Peyer's patch (tissue), 4 donors: ENCODE data around the gene PRPF40A. TPM values are rescaled to one million over a fixed set of nuclear protein-coding genes. Genes with fewer than 3 reads are reported as not detected.

Experiments used
- DNase-seq, 3 donors: peaks; one replicate each; pipeline ENCODE4 v3.0.0-alpha.2; 2017 to 2019
- H3K27ac ChIP-seq, 4 donors: fragments of 200-600 bp; sonication (generic); one replicate each; pipeline ENCODE4 v1.5.1; 2016 to 2019
- H3K27me3 ChIP-seq, 2 donors: fragments of 200-600 bp; sonication (generic); one replicate each; pipeline ENCODE4 v1.5.1; 2019
- H3K36me3 ChIP-seq, 3 donors: fragments of 200-600 bp; sonication (generic); one replicate each; pipeline ENCODE4 v1.5.1; 2016 to 2019
- H3K4me1 ChIP-seq, 4 donors: fragments of 200-600 bp; sonication (generic); one replicate each; pipeline ENCODE4 v1.5.1; 2016 to 2019
- H3K4me3 ChIP-seq, 4 donors: fragments of 200-600 bp; sonication (generic); 1 replicate in 3 of 4; 2 replicates in 1 of 4; pipeline ENCODE4 v1.5.1; 2016 to 2019; ENCODE audit warnings: mild to moderate bottlenecking in 1 of 4
- H3K9me3 ChIP-seq, 4 donors: fragments of 200-600 bp; sonication (generic); one replicate each; pipeline ENCODE4 v1.5.1; 2016 to 2019; ENCODE audit warnings: mild to moderate bottlenecking in 1 of 4
- CTCF ChIP-seq, 6 experiments: fragments of 450-650 bp in 4 of 6; fragments of 200-600 bp in 2 of 6; sonication (generic) in 1 of 6; IDR thresholded peaks; one replicate each; pipeline ENCODE4 v1.5.1; 2017 to 2019; ENCODE audit warnings: antibody characterized with exemption in 6 of 6, mild to moderate bottlenecking in 3 of 6, moderate library complexity in 1 of 6
- POLR2A ChIP-seq, 2 donors: fragments of 450-650 bp; IDR thresholded peaks; one replicate each; pipeline ENCODE4 v1.5.1; 2017; ENCODE audit warnings: antibody characterized with exemption in 2 of 2, mild to moderate bottlenecking in 2 of 2, moderate library complexity in 2 of 2
- total RNA-seq, 4 donors: library from RNA; depleted of rRNA; stranded (reverse); fragments of >200 nt; gene quantifications; one replicate each; pipeline ENCODE4 v1.1.0, GENCODE V29; 2016

PRPF40A gene
- total RNA-seq, 4 donors from 2014 or later: 86.6 to 112 (median 97.1) TPM

DNA sequence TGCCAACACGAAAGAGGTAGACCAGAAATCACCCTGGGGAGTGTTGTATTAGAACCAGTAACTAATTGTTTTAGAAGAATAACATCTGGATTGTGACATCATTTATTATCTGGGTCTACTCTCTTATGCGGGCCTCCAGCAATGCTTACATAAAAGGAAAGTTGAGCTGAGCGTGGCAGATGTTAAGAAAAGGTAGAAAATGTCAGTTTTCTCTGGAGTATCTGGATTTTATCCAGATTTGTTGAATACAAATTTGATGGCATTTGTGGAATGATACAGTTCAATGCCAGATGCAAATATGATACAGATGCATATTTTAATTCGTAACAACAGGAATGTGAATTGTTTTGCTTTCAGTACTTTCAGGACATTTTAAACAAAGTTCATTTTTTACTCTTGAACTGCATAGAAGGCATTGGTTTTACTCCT is 90.3 kb downstream of the PRPF40A start:
- Histone ChIP-seq H3K27ac (no peak overlapping the region), H3K4me3 (no peak overlapping the region), H3K9me3 (no peaks in the 10 kb centered on the region), H3K36me3 (no peaks in the 10 kb centered on the region), H3K27me3 (no peaks in the 10 kb centered on the region), H3K4me1 (no peaks in the 10 kb centered on the region)
- DNase-seq: no peak
- TF ChIP-seq POLR2A (IDR thresholded peaks at IDR 0.05) (no peak), CTCF (IDR thresholded peaks at IDR 0.05) (no peak)

- TF ChIP-seq CTCF (IDR thresholded peaks at IDR 0.05) (no peak), POLR2A (IDR thresholded peaks at IDR 0.05) (no peak)
- no peaks in the 10 kb centered on the region for H3K4me1 ChIP-seq
- H3K27ac ChIP-seq: no peak overlapping the region
- peaks cover 0 to 8% (median 0%) of the 10 kb centered on the region in 3 donors for H3K36me3 ChIP-seq
- DNase-seq: no peak
- H3K4me3 ChIP-seq: no peak overlapping the region
- H3K27me3 ChIP-seq: no peaks in the 10 kb centered on the region
- H3K9me3 ChIP-seq: no peaks in the 10 kb centered on the region
Observed at GRCh38 chr2:152624805-152625204, 92.5 kb downstream of the PRPF40A start.

GRCh38 chr2:152623775-152624174 is 93.5 kb downstream of the PRPF40A start:
- H3K27ac ChIP-seq: no peak overlapping the region
- DNase-seq: no peak
- peaks cover 0 to 8% (median 0%) of the 10 kb centered on the region in 3 donors for H3K36me3 ChIP-seq
- H3K4me1 ChIP-seq: no peaks in the 10 kb centered on the region
- no peaks in the 10 kb centered on the region for H3K27me3 ChIP-seq
- H3K4me3 ChIP-seq: no peak overlapping the region
- TF ChIP-seq POLR2A (IDR thresholded peaks at IDR 0.05): no peak
- no peak for TF ChIP-seq CTCF (IDR thresholded peaks at IDR 0.05)
- H3K9me3 ChIP-seq: no peaks in the 10 kb centered on the region

GRCh38 chr2:152623076-152623740 is 94.1 kb downstream of the PRPF40A start:
- peaks cover 0 to 8% (median 0%) of the 10 kb centered on the region in 3 donors for H3K36me3 ChIP-seq
- H3K4me3 ChIP-seq: no peak overlapping the region
- DNase-seq: no peak

GRCh38 chr2:152622219-152622618 is 95.0 kb downstream of the PRPF40A start:
- no peak for DNase-seq
- TF ChIP-seq CTCF (IDR thresholded peaks at IDR 0.05) (no peak), POLR2A (IDR thresholded peaks at IDR 0.05) (no peak)

More at GRCh38 chr2:152623076-152623740, 94.1 kb downstream of the PRPF40A start:
- no peaks in the 10 kb centered on the region for H3K4me1 ChIP-seq
- no peaks in the 10 kb centered on the region for H3K9me3 ChIP-seq
- no peak for TF ChIP-seq POLR2A (IDR thresholded peaks at IDR 0.05)
- no peak for TF ChIP-seq CTCF (IDR thresholded peaks at IDR 0.05)
- no peak overlapping the region for H3K27ac ChIP-seq
- no peaks in the 10 kb centered on the region for H3K27me3 ChIP-seq

More at GRCh38 chr2:152622219-152622618, 95.0 kb downstream of the PRPF40A start:
- H3K27me3 ChIP-seq: no peaks in the 10 kb centered on the region
- H3K36me3 ChIP-seq: peaks cover 0 to 8% (median 0%) of the 10 kb centered on the region in 3 donors
- H3K4me1 ChIP-seq: no peaks in the 10 kb centered on the region
- H3K4me3 ChIP-seq: no peak overlapping the region
- no peaks in the 10 kb centered on the region for H3K9me3 ChIP-seq
- no peak overlapping the region for H3K27ac ChIP-seq
